Thymus (tissue), 11 donors: ENCODE measurements around the gene GUK1. TPM values are rescaled to one million over a fixed set of nuclear protein-coding genes. Genes with fewer than 3 reads are reported as not detected.

Source experiments
- DNase-seq, 9 donors: peaks; one replicate each; pipeline ENCODE4 v3.0.0-alpha.2; 2013; ENCODE audit warnings: low spot score in 9 of 9, low read depth in 6 of 9, missing footprints in 1 of 9
- H3K27ac ChIP-seq, 2 donors: one replicate each; pipeline ENCODE4 v1.5.1; 2013; ENCODE audit warnings: control low read depth in 1 of 2, low read depth in 1 of 2, low read length in 1 of 2, mild to moderate bottlenecking in 1 of 2, moderate library complexity in 1 of 2
- H3K27me3 ChIP-seq, 2 donors: one replicate each; pipeline ENCODE4 v1.5.1; 2013; ENCODE audit warnings: low read length in 1 of 2; ENCODE audit not compliant: control insufficient read depth in 2 of 2, insufficient read depth in 1 of 2
- H3K36me3 ChIP-seq, 2 donors: one replicate each; pipeline ENCODE4 v1.5.1; 2013; ENCODE audit warnings: low read length in 1 of 2, mild to moderate bottlenecking in 1 of 2, moderate library complexity in 1 of 2; ENCODE audit not compliant: control insufficient read depth in 2 of 2, insufficient read depth in 2 of 2
- H3K4me1 ChIP-seq, 2 donors: one replicate each; pipeline ENCODE4 v1.5.1; 2013; ENCODE audit warnings: low read length in 2 of 2; ENCODE audit not compliant: control insufficient read depth in 2 of 2, insufficient read depth in 2 of 2
- H3K4me3 ChIP-seq, 2 donors: one replicate each; pipeline ENCODE4 v1.5.1; 2013; ENCODE audit warnings: low read length in 2 of 2, control low read depth in 1 of 2, mild to moderate bottlenecking in 1 of 2
- H3K9me3 ChIP-seq, 2 donors: one replicate each; pipeline ENCODE4 v1.5.1; 2013; ENCODE audit warnings: low read length in 1 of 2, mild to moderate bottlenecking in 1 of 2; ENCODE audit not compliant: control insufficient read depth in 2 of 2, insufficient read depth in 1 of 2
- WGBS: extraction: QIAGEN DNeasy Blood & Tissue Kit; methylation state at CpG from one replicate; pipeline ENCODE4 v1.1.7; 2013; 5-methylcytosine and 5-hydroxymethylcytosine counted together
- polyA plus RNA-seq: library from polyadenylated mRNA; stranded (reverse); fragments of 200-250 nt; gene quantifications from one replicate; pipeline ENCODE4 v1.2.3, GENCODE V29; 2013
- total RNA-seq: library from RNA; stranded (reverse); fragments of 120-200 nt; gene quantifications from one replicate; pipeline ENCODE4 v1.2.4, GENCODE V29; 2013
- donor health status: healthy.

The GUK1 gene
- total and polyA plus RNA-seq, 2 donors = 313 to 370 TPM

DNA sequence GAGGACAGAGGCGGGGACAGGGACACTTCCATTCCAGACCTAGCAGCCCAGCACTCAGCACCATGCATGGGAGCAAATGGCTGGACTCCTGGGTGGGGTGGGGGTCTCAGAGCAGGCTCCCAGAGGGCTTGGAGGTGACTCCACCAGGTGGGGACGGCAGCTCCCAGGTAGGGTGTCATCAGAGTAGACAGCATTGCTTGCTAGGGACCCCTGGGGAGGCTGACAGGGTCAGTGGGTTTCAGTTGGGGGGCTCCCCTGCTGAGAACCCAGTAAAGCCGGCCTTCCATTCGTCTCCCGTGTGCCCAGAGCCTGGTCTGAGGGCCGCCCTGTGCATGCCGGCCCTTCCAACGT lies 4.9 kb downstream of the GUK1 start:
- Histone ChIP-seq H3K4me1 (peaks cover 38 to 72% of the 10 kb centered on the region in 2 donors), H3K9me3 (peaks cover 0 to 14% of the 10 kb centered on the region in 2 donors), H3K36me3 (peaks cover 49 to 70% of the 10 kb centered on the region in 2 donors), H3K27me3 (no peaks in the 10 kb centered on the region), H3K4me3 (no peak overlapping the region), H3K27ac (peak overlapping the region in 1 of 2 donors; percentile 37)
- 97% methylated on average over 8 of the region's 8 CpGs for WGBS
- no peak for DNase-seq

DNA sequence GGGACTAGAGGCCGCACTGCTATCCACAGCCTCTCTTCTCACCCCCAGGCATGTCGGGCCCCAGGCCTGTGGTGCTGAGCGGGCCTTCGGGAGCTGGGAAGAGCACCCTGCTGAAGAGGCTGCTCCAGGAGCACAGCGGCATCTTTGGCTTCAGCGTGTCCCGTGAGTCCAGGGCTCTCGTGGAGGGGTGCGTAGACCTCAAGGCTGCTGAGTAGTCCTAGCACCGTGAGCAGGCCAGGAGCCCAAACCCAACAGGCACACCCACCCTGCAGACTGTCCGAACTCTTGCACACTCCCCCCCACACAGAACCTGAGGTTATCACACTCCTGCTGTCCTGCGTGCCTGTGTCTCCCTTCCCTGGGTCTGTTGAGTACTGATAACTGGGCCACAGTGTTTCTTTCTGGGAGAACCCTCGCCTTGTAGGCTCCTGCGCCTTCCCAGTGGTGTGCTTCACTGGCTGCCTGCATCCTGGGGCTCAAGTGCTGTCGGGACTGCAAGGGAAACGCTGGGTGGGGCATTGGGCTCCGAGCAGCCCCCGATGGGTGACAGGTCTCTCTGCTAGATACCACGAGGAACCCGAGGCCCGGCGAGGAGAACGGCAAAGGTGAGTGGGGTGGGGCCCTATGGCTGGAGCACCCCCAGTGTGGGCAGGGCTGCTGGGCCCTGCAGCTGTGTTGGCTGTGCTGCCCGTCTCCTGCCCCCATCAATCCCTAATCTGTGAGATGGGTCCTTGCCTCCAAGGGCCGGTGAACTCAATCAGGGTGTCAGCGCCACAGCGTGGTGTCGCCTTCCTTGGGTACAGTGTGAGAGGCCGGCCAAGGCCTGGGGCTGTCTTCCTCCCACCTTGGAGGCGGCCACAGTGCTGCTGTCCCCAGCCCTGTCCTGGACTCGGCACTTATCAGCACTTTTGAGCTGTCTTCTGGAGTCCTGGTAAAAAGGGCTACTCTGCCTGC lies 5.7 kb downstream of the GUK1 start:
- no peak for DNase-seq
- 98% methylated on average over 31 of the region's 31 CpGs for WGBS

GRCh38 chr1:228146417-228147150 lies 6.5 kb downstream of the GUK1 start:
- Histone ChIP-seq H3K4me3 (no peak overlapping the region), H3K9me3 (peaks cover 0 to 14% of the 10 kb centered on the region in 2 donors), H3K4me1 (peaks cover 38 to 82% of the 10 kb centered on the region in 2 donors), H3K27ac (no peak overlapping the region), H3K36me3 (peaks cover 55 to 80% of the 10 kb centered on the region in 2 donors), H3K27me3 (no peaks in the 10 kb centered on the region)
- WGBS = 98% methylated on average over 18 of the region's 18 CpGs
- DNase-seq = no peak

More for the DNA sequence above, 5.7 kb downstream of the GUK1 start:
- Histone ChIP-seq H3K36me3 (peaks cover 53 to 77% of the 10 kb centered on the region in 2 donors), H3K9me3 (peaks cover 0 to 14% of the 10 kb centered on the region in 2 donors), H3K4me1 (peaks cover 40 to 80% of the 10 kb centered on the region in 2 donors), H3K27ac (no peak overlapping the region), H3K27me3 (no peaks in the 10 kb centered on the region), H3K4me3 (no peak overlapping the region)

DNA sequence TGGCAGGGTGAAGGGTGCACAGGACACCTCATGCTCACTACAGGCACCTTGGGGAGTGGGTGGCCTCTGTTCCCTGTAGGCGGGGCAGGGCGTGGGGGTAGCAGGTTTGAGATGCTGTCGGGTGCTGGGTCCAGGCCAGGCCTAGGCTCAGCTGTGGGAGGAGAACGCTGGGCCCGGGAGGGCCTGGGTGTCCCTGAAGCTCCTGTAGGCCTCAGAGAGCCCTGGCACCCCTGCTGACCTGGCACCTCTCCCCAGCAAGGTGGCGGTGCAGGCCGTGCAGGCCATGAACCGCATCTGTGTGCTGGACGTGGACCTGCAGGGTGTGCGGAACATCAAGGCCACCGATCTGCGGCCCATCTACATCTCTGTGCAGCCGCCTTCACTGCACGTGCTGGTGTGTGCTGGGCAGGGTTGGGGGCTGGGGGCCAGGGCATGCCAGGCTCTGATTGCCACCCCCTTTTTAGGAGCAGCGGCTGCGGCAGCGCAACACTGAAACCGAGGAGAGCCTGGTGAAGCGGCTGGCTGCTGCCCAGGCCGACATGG lies 7.1 kb downstream of the GUK1 start:
- Histone ChIP-seq H3K9me3 (peaks cover 0 to 9% of the 10 kb centered on the region in 2 donors), H3K4me3 (no peak overlapping the region), H3K27ac (no peak overlapping the region), H3K27me3 (no peaks in the 10 kb centered on the region), H3K36me3 (peaks cover 61 to 79% of the 10 kb centered on the region in 2 donors), H3K4me1 (peaks cover 31 to 80% of the 10 kb centered on the region in 2 donors)
- DNase-seq = no peak
- 98% methylated on average over 20 of the region's 20 CpGs for WGBS

DNA sequence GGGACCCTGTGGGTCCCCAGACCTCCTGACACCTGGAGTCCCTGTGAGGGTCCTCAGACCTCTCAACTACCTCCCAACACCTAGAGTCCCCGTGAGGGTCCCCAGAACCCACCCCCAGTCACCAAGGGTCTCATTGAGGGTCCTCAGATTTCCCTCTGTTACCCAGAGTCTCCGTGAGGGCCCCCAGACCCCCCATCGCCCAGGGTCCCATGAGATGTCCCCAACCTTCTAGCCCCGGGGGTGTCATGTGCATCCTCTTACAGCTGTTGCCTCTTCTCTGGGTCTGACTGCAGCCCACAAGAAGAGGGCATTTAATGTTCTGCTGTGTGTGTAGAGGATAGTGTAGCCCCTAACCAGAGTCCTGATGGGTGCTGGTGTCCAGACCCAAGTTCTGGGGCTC lies 7.7 kb downstream of the GUK1 start:
- Histone ChIP-seq H3K4me3 (no peak overlapping the region), H3K27ac (no peak overlapping the region), H3K27me3 (no peaks in the 10 kb centered on the region), H3K4me1 (peaks cover 27 to 75% of the 10 kb centered on the region in 2 donors), H3K36me3 (peaks cover 61 to 78% of the 10 kb centered on the region in 2 donors), H3K9me3 (peaks cover 0 to 4% of the 10 kb centered on the region in 2 donors)
- 98% methylated on average over 4 of the region's 4 CpGs for WGBS
- no peak for DNase-seq

DNA sequence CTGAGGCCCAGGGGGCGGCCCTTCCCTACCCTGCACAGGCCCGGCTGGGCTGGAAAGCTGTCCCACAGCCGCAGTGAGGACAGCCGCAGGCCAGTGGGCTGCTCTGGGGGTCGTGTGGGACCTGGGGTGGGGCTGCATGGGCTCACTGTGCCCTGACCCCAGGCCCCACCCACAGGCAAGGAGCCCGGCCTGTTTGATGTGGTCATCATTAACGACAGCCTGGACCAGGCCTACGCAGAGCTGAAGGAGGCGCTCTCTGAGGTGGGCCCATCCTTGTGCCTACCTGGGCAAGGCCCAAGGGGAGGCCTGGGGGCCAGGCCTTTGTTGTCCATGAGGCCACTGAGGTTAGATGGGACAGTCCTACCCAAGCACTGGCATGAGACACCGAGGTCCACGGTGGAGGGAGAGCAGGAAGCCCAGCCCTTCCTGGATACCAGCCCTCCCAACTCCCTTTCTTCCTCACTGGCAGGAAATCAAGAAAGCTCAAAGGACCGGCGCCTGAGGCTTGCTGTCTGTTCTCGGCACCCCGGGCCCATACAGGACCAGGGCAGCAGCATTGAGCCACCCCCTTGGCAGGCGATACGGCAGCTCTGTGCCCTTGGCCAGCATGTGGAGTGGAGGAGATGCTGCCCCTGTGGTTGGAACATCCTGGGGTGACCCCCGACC lies 8.2 kb downstream of the GUK1 start:
- Histone ChIP-seq H3K27me3 (no peaks in the 10 kb centered on the region), H3K9me3 (no peaks in the 10 kb centered on the region), H3K27ac (no peak overlapping the region), H3K4me1 (peaks cover 22 to 69% of the 10 kb centered on the region in 2 donors), H3K4me3 (no peak overlapping the region), H3K36me3 (peaks cover 61 to 80% of the 10 kb centered on the region in 2 donors)
- 92% methylated on average over 18 of the region's 18 CpGs for WGBS
- no peak for DNase-seq

- H3K27ac ChIP-seq = no peak overlapping the region
- peaks cover 61 to 79% of the 10 kb centered on the region in 2 donors for H3K36me3 ChIP-seq
- peaks cover 18 to 66% of the 10 kb centered on the region in 2 donors for H3K4me1 ChIP-seq
- 94% methylated on average over 8 of the region's 8 CpGs for WGBS
- no peaks in the 10 kb centered on the region for H3K27me3 ChIP-seq
- no peaks in the 10 kb centered on the region for H3K9me3 ChIP-seq
- H3K4me3 ChIP-seq = no peak overlapping the region
- DNase-seq = no peak
Measured at GRCh38 chr1:228148935-228149405, 8.9 kb downstream of the GUK1 start.

DNA sequence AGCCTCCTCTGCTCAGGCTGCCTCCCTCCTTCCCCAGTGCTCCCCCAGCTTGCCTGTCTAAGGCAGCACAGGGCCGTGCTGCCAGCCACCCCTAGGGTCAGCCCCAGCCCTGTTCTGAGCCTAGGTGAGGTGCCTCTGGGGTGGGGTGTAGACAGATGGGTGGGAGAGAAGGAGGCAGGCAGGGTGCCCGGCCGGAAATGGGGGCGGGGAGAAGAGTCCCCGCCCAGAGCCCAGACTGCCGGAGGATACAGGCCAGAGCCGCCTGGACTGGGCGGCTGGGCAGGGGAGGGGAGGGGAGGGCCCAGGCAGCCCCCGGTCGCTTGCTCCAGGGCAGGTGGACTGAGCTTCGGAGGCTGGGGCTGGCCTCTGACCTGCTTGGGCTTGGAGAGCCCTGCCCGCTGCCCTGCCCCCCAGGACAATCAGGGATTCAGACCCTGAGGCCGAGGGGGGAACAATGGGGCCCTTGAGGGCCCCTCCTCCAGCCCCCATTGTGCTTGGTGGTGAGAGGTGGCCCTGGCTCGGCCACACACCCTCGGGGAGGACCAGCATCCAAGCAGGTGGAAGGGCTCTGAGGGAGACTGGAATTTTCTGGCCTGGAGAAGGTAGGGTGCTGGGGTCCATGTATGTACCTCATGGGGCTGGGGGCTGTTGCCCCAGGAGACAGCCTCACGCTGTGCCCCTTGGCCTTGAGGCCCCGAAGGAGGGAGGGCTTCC lies 9.5 kb downstream of the GUK1 start, which contains the start of gene GJC2:
Gene GJC2 (plus strand): TSS at position 525 of the 714 bp plus-strand sequence. CDS start 7,829 bp downstream, outside the sequence.
- Histone ChIP-seq H3K9me3 (no peaks in the 10 kb centered on the region), H3K27ac (peak within 1 kb of the TSS; percentile 15 to 24), H3K4me1 (peaks cover 18 to 66% of the 10 kb centered on the region in 2 donors), H3K27me3 (no peaks in the 10 kb centered on the region), H3K36me3 (peaks cover 61 to 75% of the 10 kb centered on the region in 2 donors), H3K4me3 (no peak within 1 kb of the TSS)
- WGBS = 93% methylated on average over 17 of the region's 17 CpGs
- DNase-seq = no peak
